Spleen (tissue), 11 donors: ENCODE data around the gene ZIC5. TPM values are rescaled to one million over a fixed set of nuclear protein-coding genes. Genes with fewer than 3 reads are reported as not detected.

Experiments used
- DNase-seq: peaks from one replicate; pipeline ENCODE4 v3.0.0-alpha.2; 2020
- H3K27ac ChIP-seq, 8 donors: fragments of 200-600 bp; sonication (generic) in 7 of 8; 1 replicate in 4 of 8; 2 replicates in 4 of 8; pipeline versions ENCODE4 v1.5.0 to v1.8.0; 2016 to 2021; ENCODE audit warnings: inconsistent platforms in 4 of 8, mild to moderate bottlenecking in 4 of 8, moderate library complexity in 1 of 8
- H3K27me3 ChIP-seq, 7 donors: fragments of 200-600 bp; sonication (generic) in 6 of 7; replicated peaks in 1 of 7; 1 replicate in 4 of 7; 2 replicates in 3 of 7; pipeline versions ENCODE4 v1.5.0 to v1.8.0; 2016 to 2021; ENCODE audit warnings: inconsistent platforms in 3 of 7, mild to moderate bottlenecking in 1 of 7
- H3K36me3 ChIP-seq, 6 donors: fragments of 200-600 bp; sonication (generic) in 5 of 6; 1 replicate in 4 of 6; 2 replicates in 2 of 6; pipeline versions ENCODE4 v1.5.0 to v1.8.0; 2016 to 2021; ENCODE audit warnings: inconsistent platforms in 2 of 6
- H3K4me1 ChIP-seq, 6 donors: fragments of 200-600 bp; sonication (generic) in 5 of 6; 1 replicate in 3 of 6; 2 replicates in 3 of 6; pipeline versions ENCODE4 v1.5.0 to v1.8.0; 2016 to 2021; ENCODE audit warnings: inconsistent platforms in 3 of 6
- H3K4me3 ChIP-seq, 8 donors: fragments of 200-600 bp; sonication (generic) in 7 of 8; 1 replicate in 4 of 8; 2 replicates in 4 of 8; pipeline versions ENCODE4 v1.5.0 to v1.8.0; 2016 to 2021; ENCODE audit warnings: inconsistent platforms in 4 of 8, mild to moderate bottlenecking in 4 of 8, moderate library complexity in 2 of 8
- H3K9me3 ChIP-seq, 8 donors: fragments of 200-600 bp; sonication (generic) in 7 of 8; 1 replicate in 4 of 8; 2 replicates in 4 of 8; pipeline versions ENCODE4 v1.5.0 to v1.8.0; 2016 to 2021; ENCODE audit warnings: inconsistent platforms in 4 of 8
- POLR2A ChIP-seq, 3 donors: fragments of 450-650 bp; IDR thresholded peaks; one replicate each; pipeline ENCODE4 v1.5.1; 2017; ENCODE audit warnings: antibody characterized with exemption in 3 of 3, mild to moderate bottlenecking in 1 of 3
- POLR2AphosphoS5 ChIP-seq, 3 donors: sonication (generic); formaldehyde crosslinking; IDR thresholded peaks; one replicate each; pipeline ENCODE4 v1.5.1; 2017; ENCODE audit warnings: antibody characterized with exemption in 3 of 3
- WGBS, 5 donors: extraction: QIAGEN DNeasy Blood & Tissue Kit in 3 of 5; methylation state at CpG; one replicate each; pipeline versions ENCODE4 v1.1.5 to v1.1.7; 2013 to 2018; 5-methylcytosine and 5-hydroxymethylcytosine counted together
- intact Hi-C: fragments of 100-400 bp; cut with DNase I; formaldehyde crosslinking; loops from one replicate; pipeline ENCODE4 v1.15.0; 2023; ENCODE audit warnings: low total_unique reads
- polyA plus RNA-seq, 3 donors: library from polyadenylated mRNA; stranded (reverse); fragments of 200-250 nt; gene quantifications; one replicate each; pipeline ENCODE4 v1.2.1, GENCODE V29; 2013
- total RNA-seq, 7 donors: library from RNA; depleted of rRNA in 3 of 7; stranded (reverse); fragments of >200 nt in 3 of 7; fragmentation: NEBNext Ultra II Directional in 4 of 7; extraction: Animal tissue kit (Norgen Biotek cat#: 25700) in 4 of 7; gene quantifications; one replicate each; pipeline versions ENCODE4 v1.1.0 to v1.2.1, GENCODE V29; 2016 to 2021
- TF ChIP-seq, protein P1 (sequence below), 11 experiments: fragments of 200-600 bp in 7 of 11; fragments of 450-650 bp in 4 of 11; sonication (generic) in 4 of 11; IDR thresholded peaks in 8 of 11; conservative IDR thresholded peaks in 3 of 11; 1 replicate in 7 of 11; 2 replicates in 4 of 11; pipeline versions ENCODE4 v1.4.0 to v1.8.0; 2016 to 2021; ENCODE audit warnings: antibody characterized with exemption in 11 of 11, inconsistent platforms in 4 of 11, mild to moderate bottlenecking in 1 of 11
- donor health status: healthy with polysubstance abuse.
- donor health status: DM: no; HTN: no; CAD: no; lungs with moderate emphysema.
- donor health status: DM: no; HTN: no; CAD: no.
- donor health status: Bipolar disorder and iron deficiency.
- donor health status: healthy.
- donor health status: DM: no; HTN: no; CAD: no.
- donor health status: DM: yes; HTN: yes; CAD: no.

The ZIC5 gene
- total and polyA plus RNA-seq, 10 donors = not detected

DNA sequence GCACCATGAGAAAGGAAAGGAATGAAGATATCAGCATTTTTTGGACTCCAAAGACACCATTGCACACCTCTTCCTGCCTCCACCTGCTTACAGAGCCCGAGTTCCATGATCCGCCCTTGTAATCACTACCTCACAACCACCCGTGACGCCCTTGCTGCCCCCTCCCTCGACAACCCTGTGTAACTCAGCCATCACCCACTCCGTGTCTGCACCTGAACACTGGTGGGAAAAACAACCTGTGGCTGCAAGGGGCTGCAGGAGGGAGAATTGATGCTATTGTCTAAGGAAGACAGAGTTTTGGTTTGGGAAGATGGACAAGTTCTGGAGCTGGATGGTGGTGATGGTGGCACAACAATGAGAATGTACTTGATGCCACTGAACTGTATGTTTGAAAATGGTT is 27.0 kb downstream of the ZIC5 start:
- Histone ChIP-seq H3K4me3 (no peak overlapping the region), H3K4me1 (no peaks in the 10 kb centered on the region), H3K9me3 (no peaks in the 10 kb centered on the region), H3K27me3 (peaks cover 0 to 94% (median 17%) of the 10 kb centered on the region in 7 donors), H3K27ac (no peak overlapping the region), H3K36me3 (no peaks in the 10 kb centered on the region)
- 86 to 97% (median 88%) methylated on average over 6 of the region's 6 CpGs for WGBS, 5 donors
- intact Hi-C loops = no loop called here
- no peak for TF ChIP-seq POLR2A (IDR thresholded peaks at IDR 0.05)
- TF ChIP-seq, protein P1, sequence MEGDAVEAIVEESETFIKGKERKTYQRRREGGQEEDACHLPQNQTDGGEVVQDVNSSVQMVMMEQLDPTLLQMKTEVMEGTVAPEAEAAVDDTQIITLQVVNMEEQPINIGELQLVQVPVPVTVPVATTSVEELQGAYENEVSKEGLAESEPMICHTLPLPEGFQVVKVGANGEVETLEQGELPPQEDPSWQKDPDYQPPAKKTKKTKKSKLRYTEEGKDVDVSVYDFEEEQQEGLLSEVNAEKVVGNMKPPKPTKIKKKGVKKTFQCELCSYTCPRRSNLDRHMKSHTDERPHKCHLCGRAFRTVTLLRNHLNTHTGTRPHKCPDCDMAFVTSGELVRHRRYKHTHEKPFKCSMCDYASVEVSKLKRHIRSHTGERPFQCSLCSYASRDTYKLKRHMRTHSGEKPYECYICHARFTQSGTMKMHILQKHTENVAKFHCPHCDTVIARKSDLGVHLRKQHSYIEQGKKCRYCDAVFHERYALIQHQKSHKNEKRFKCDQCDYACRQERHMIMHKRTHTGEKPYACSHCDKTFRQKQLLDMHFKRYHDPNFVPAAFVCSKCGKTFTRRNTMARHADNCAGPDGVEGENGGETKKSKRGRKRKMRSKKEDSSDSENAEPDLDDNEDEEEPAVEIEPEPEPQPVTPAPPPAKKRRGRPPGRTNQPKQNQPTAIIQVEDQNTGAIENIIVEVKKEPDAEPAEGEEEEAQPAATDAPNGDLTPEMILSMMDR (IDR thresholded peaks at IDR 0.05 in 8 of 11, conservative IDR thresholded peaks at IDR 0.05 in 3 of 11) = no peak
- TF ChIP-seq POLR2AphosphoS5 (IDR thresholded peaks at IDR 0.05) = no peak
- DNase-seq = no peak

DNA sequence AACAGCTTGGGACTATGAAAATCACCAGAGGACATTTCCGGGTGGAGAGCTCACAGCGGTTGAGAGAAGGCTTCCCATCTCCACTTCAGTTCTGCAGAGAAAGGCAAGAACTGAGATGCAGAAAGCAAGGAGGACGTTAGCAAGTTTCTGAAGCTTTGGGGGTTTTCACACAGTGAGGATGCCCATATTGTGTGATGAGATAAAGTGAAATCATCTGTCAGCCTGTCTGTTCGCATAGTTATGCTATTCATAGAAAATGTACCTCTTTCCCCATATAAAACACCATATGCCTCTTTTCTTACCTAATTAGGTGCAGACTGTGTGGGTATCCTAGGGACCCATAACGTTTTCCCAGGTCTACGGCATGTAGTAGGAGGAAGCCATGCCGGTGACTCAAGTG is 27.5 kb downstream of the ZIC5 start:
- DNase-seq = no peak
- intact Hi-C loops = no loop called here
- H3K27me3 ChIP-seq = peaks cover 0 to 89% (median 13%) of the 10 kb centered on the region in 7 donors

DNA sequence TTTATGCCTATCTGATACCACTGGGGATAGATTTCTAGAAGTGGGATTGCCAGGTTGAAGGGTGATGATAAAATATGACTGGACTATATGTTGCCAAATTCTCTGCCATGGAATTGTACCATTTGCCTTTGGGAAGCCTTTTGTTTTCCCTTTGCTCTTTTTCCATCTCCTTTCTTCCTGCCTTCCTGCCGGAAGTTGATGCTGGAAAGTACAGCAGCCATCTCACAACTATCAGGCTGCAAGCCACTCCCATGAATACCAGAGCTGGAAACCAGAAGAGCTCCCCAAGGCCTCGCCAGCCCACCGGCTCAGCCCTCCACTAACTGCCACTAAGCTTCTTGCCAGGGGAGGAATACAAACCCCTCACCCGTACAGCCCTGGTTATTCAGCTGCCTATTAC is 29.7 kb downstream of the ZIC5 start:
- no peak overlapping the region for H3K4me3 ChIP-seq
- intact Hi-C loops = no loop called here
- H3K27ac ChIP-seq = no peak overlapping the region
- WGBS, 5 donors = 77 to 89% (median 87%) methylated on average over 4 of the region's 4 CpGs
- no peaks in the 10 kb centered on the region for H3K4me1 ChIP-seq
- no peaks in the 10 kb centered on the region for H3K36me3 ChIP-seq
- TF ChIP-seq POLR2AphosphoS5 (IDR thresholded peaks at IDR 0.05) (no peak), POLR2A (IDR thresholded peaks at IDR 0.05) (no peak)
- TF ChIP-seq, protein P1 (IDR thresholded peaks at IDR 0.05 in 8 of 11, conservative IDR thresholded peaks at IDR 0.05 in 3 of 11) = no peak
- no peak for DNase-seq
- no peaks in the 10 kb centered on the region for H3K9me3 ChIP-seq
- peaks cover 0 to 81% (median 3%) of the 10 kb centered on the region in 7 donors for H3K27me3 ChIP-seq

More for the DNA sequence above, 27.5 kb downstream of the ZIC5 start:
- 78 to 84% (median 79%) methylated on average over 7 of the region's 7 CpGs for WGBS, 5 donors
- H3K4me1 ChIP-seq = no peaks in the 10 kb centered on the region
- H3K4me3 ChIP-seq = no peak overlapping the region
- H3K36me3 ChIP-seq = no peaks in the 10 kb centered on the region
- TF ChIP-seq, protein P1 (IDR thresholded peaks at IDR 0.05 in 8 of 11, conservative IDR thresholded peaks at IDR 0.05 in 3 of 11) = no peak
- H3K27ac ChIP-seq = no peak overlapping the region
- H3K9me3 ChIP-seq = no peaks in the 10 kb centered on the region

DNA sequence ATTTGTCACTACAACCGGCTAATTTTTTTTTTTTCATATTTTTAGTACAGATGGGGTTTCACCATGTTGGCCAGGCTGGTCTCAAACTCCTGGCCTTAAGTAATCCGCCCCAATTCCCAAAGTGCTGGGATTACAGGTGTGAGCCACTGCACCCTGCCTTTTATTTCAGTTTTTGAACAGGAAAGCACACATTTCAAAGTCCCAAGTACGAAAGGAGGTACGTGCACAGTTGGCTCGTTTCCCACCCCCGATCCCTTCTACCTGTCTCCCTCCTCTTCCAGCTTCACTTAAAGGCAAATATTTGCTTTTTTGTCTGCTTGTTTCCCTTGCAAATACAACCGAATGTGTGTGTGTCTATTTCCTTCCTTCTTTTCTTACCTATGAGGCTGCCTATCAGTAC is 30.5 kb downstream of the ZIC5 start:
- no peaks in the 10 kb centered on the region for H3K9me3 ChIP-seq
- no peaks in the 10 kb centered on the region for H3K36me3 ChIP-seq
- DNase-seq = no peak
- H3K27me3 ChIP-seq = peaks cover 0 to 81% (median 3%) of the 10 kb centered on the region in 7 donors
- intact Hi-C loops = no loop called here
- TF ChIP-seq, protein P1 (IDR thresholded peaks at IDR 0.05 in 8 of 11, conservative IDR thresholded peaks at IDR 0.05 in 3 of 11) = no peak
- TF ChIP-seq POLR2AphosphoS5 (IDR thresholded peaks at IDR 0.05) (no peak), POLR2A (IDR thresholded peaks at IDR 0.05) (no peak)
- H3K4me1 ChIP-seq = no peaks in the 10 kb centered on the region
- WGBS, 5 donors = 58 to 79% (median 75%) methylated on average over 7 of the region's 7 CpGs
- no peak overlapping the region for H3K4me3 ChIP-seq
- no peak overlapping the region for H3K27ac ChIP-seq
